Measurements from ENCODE around the gene PCDHGA7.

The PCDHGA7 gene

GRCh38 chr5:141354900-141355469, 27.6 kb upstream of the PCDHGA7 start, which contains the start of gene PCDHGA4:
PCDHGA4 (plus strand) TSS chr5:141355021; CDS start chr5:141355108, 87 bp downstream.
- Histone ChIP-seq H3K27ac (ENCODE audit: low read depth, low read length) (no peak within 1 kb of the TSS), H3K27me3 (ENCODE audit: control insufficient read depth, insufficient read depth, low read length) (no peaks in the 10 kb centered on the region), H3K9me3 (ENCODE audit: control insufficient read depth, insufficient read depth, low read depth, low read length) (peaks cover 48% of the 10 kb centered on the region), H3K36me3 (ENCODE audit: control insufficient read depth, insufficient read depth, low read length) (no peaks in the 10 kb centered on the region), H3K9ac (ENCODE audit: low read length) (no peak within 1 kb of the TSS), H3K4me1 (ENCODE audit: control insufficient read depth, insufficient read depth, low read length) (no peaks in the 10 kb centered on the region), H3K4me3 (ENCODE audit: low read depth, low read length) (no peak within 1 kb of the TSS)

- Histone ChIP-seq H3K27ac (ENCODE audit: low read depth, low read length) (no peak overlapping the region), H3K27me3 (ENCODE audit: control insufficient read depth, insufficient read depth, low read length) (no peaks in the 10 kb centered on the region), H3K4me1 (ENCODE audit: control insufficient read depth, insufficient read depth, low read length) (no peaks in the 10 kb centered on the region), H3K9me3 (ENCODE audit: control insufficient read depth, insufficient read depth, low read depth, low read length) (peaks cover 45% of the 10 kb centered on the region), H3K9ac (ENCODE audit: low read length) (no peak overlapping the region), H3K4me3 (ENCODE audit: low read depth, low read length) (no peak overlapping the region), H3K36me3 (ENCODE audit: control insufficient read depth, insufficient read depth, low read length) (no peaks in the 10 kb centered on the region)
These were observed 26.9 kb upstream of the PCDHGA7 start for GRCh38 chr5:141355641-141356040.

- H3K9ac ChIP-seq (ENCODE audit: low read length), result no peak overlapping the region
- no peaks in the 10 kb centered on the region for H3K4me1 ChIP-seq (ENCODE audit: control insufficient read depth, insufficient read depth, low read length)
- no peaks in the 10 kb centered on the region for H3K36me3 ChIP-seq (ENCODE audit: control insufficient read depth, insufficient read depth, low read length)
- H3K27ac ChIP-seq (ENCODE audit: low read depth, low read length), result no peak overlapping the region
- no peaks in the 10 kb centered on the region for H3K27me3 ChIP-seq (ENCODE audit: control insufficient read depth, insufficient read depth, low read length)
- H3K4me3 ChIP-seq (ENCODE audit: low read depth, low read length), result no peak overlapping the region
- peaks cover 45% of the 10 kb centered on the region for H3K9me3 ChIP-seq (ENCODE audit: control insufficient read depth, insufficient read depth, low read depth, low read length)
These were observed 26.4 kb upstream of the PCDHGA7 start for GRCh38 chr5:141356133-141356532.

GRCh38 chr5:141356950-141357349, 25.6 kb upstream of the PCDHGA7 start:
- no peak overlapping the region for H3K27ac ChIP-seq (ENCODE audit: low read depth, low read length)
- H3K36me3 ChIP-seq (ENCODE audit: control insufficient read depth, insufficient read depth, low read length), result no peaks in the 10 kb centered on the region
- H3K9me3 ChIP-seq (ENCODE audit: control insufficient read depth, insufficient read depth, low read depth, low read length), result peaks cover 45% of the 10 kb centered on the region
- no peaks in the 10 kb centered on the region for H3K27me3 ChIP-seq (ENCODE audit: control insufficient read depth, insufficient read depth, low read length)
- no peaks in the 10 kb centered on the region for H3K4me1 ChIP-seq (ENCODE audit: control insufficient read depth, insufficient read depth, low read length)
- no peak overlapping the region for H3K9ac ChIP-seq (ENCODE audit: low read length)
- no peak overlapping the region for H3K4me3 ChIP-seq (ENCODE audit: low read depth, low read length)

GRCh38 chr5:141359790-141360426, 22.6 kb upstream of the PCDHGA7 start, which contains the start of gene PCDHGB2:
PCDHGB2 (plus strand) TSS chr5:141359994; CDS start chr5:141360136, 142 bp downstream.
- H3K4me3 ChIP-seq (ENCODE audit: low read depth, low read length), result peak within 1 kb of the TSS; percentile 31
- H3K27me3 ChIP-seq (ENCODE audit: control insufficient read depth, insufficient read depth, low read length), result no peaks in the 10 kb centered on the region
- peaks cover 59% of the 10 kb centered on the region for H3K9me3 ChIP-seq (ENCODE audit: control insufficient read depth, insufficient read depth, low read depth, low read length)
- H3K4me1 ChIP-seq (ENCODE audit: control insufficient read depth, insufficient read depth, low read length), result no peaks in the 10 kb centered on the region
- H3K27ac ChIP-seq (ENCODE audit: low read depth, low read length), result no peak within 1 kb of the TSS
- H3K36me3 ChIP-seq (ENCODE audit: control insufficient read depth, insufficient read depth, low read length), result no peaks in the 10 kb centered on the region
- no peak within 1 kb of the TSS for H3K9ac ChIP-seq (ENCODE audit: low read length)

DNA sequence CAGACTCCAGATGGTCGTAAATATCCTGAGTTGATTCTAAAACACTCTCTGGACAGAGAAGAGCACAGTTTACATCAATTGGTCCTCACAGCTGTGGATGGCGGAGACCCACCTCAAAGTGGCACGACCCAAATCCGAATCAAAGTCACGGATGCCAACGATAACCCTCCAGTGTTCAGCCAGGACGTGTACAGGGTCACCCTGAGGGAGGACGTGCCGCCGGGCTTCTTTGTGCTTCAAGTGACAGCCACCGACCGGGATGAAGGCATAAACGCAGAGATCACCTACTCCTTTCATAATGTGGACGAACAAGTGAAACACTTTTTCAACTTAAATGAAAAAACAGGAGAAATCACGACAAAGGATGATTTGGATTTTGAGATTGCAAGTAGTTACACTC, 21.9 kb upstream of the PCDHGA7 start:
- Histone ChIP-seq H3K27me3 (ENCODE audit: control insufficient read depth, insufficient read depth, low read length) (no peaks in the 10 kb centered on the region), H3K9me3 (ENCODE audit: control insufficient read depth, insufficient read depth, low read depth, low read length) (peaks cover 60% of the 10 kb centered on the region), H3K4me1 (ENCODE audit: control insufficient read depth, insufficient read depth, low read length) (no peaks in the 10 kb centered on the region), H3K4me3 (ENCODE audit: low read depth, low read length) (no peak overlapping the region), H3K36me3 (ENCODE audit: control insufficient read depth, insufficient read depth, low read length) (no peaks in the 10 kb centered on the region; the same call in 1 of the 2 replicates), H3K9ac (ENCODE audit: low read length) (no peak overlapping the region), H3K27ac (ENCODE audit: low read depth, low read length) (no peak overlapping the region)

- Histone ChIP-seq H3K4me1 (ENCODE audit: control insufficient read depth, insufficient read depth, low read length) (no peaks in the 10 kb centered on the region), H3K4me3 (ENCODE audit: low read depth, low read length) (peak overlapping the region; percentile 5), H3K27ac (ENCODE audit: low read depth, low read length) (peak overlapping the region; percentile 26; the same call in 1 of the 2 replicates), H3K9me3 (ENCODE audit: control insufficient read depth, insufficient read depth, low read depth, low read length) (peaks cover 54% of the 10 kb centered on the region), H3K36me3 (ENCODE audit: control insufficient read depth, insufficient read depth, low read length) (no peaks in the 10 kb centered on the region; the same call in 1 of the 2 replicates), H3K9ac (ENCODE audit: low read length) (no peak overlapping the region), H3K27me3 (ENCODE audit: control insufficient read depth, insufficient read depth, low read length) (no peaks in the 10 kb centered on the region)
These were observed 19.8 kb upstream of the PCDHGA7 start for GRCh38 chr5:141362719-141363118.

DNA sequence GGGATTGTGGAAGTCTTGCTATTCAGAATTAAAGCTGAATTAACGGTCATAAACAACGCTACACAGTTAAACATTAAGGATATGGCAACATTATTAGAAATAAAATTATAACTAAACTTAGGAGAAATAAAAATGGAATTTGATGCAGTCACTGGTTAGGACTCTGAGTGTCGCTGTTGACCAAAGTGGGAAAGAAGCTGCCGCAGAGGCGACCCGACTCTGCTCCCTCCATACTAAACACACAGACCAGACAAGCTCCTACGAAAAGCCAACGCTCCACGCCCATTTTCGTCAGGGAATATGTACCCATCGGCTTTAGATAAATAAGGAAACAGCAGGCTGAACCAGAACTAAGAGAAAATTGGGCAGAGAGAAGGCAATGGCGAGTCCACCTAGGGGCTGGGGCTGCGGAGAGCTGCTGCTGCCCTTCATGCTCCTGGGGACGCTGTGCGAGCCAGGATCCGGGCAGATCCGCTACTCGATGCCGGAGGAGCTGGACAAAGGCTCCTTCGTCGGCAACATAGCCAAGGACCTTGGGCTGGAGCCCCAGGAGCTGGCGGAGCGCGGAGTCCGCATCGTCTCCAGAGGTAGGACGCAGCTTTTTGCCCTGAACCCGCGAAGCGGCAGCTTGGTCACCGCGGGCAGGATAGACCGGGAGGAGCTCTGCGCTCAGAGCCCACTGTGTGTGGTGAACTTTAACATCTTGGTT, 18.4 kb upstream of the PCDHGA7 start, which contains the start of gene PCDHGA5:
Gene PCDHGA5 (plus strand): TSS at position 211 of the 709 bp plus-strand sequence. CDS start 169 bp downstream, at position 380.
- H3K27me3 ChIP-seq (ENCODE audit: control insufficient read depth, insufficient read depth, low read length), result no peaks in the 10 kb centered on the region
- H3K36me3 ChIP-seq (ENCODE audit: control insufficient read depth, insufficient read depth, low read length), result no peaks in the 10 kb centered on the region; the same call in 1 of the 2 replicates
- H3K4me3 ChIP-seq (ENCODE audit: low read depth, low read length), result peak within 1 kb of the TSS; percentile 5; the same call in 1 of the 2 replicates
- H3K27ac ChIP-seq (ENCODE audit: low read depth, low read length), result no peak within 1 kb of the TSS
- no peak within 1 kb of the TSS for H3K9ac ChIP-seq (ENCODE audit: low read length)
- H3K9me3 ChIP-seq (ENCODE audit: control insufficient read depth, insufficient read depth, low read depth, low read length), result peaks cover 57% of the 10 kb centered on the region
- no peaks in the 10 kb centered on the region for H3K4me1 ChIP-seq (ENCODE audit: control insufficient read depth, insufficient read depth, low read length)

- Histone ChIP-seq H3K9me3 (ENCODE audit: control insufficient read depth, insufficient read depth, low read depth, low read length) (peaks cover 61% of the 10 kb centered on the region), H3K4me3 (ENCODE audit: low read depth, low read length) (no peak overlapping the region), H3K27ac (ENCODE audit: low read depth, low read length) (no peak overlapping the region), H3K27me3 (ENCODE audit: control insufficient read depth, insufficient read depth, low read length) (no peaks in the 10 kb centered on the region), H3K4me1 (ENCODE audit: control insufficient read depth, insufficient read depth, low read length) (no peaks in the 10 kb centered on the region), H3K9ac (ENCODE audit: low read length) (no peak overlapping the region), H3K36me3 (ENCODE audit: control insufficient read depth, insufficient read depth, low read length) (no peaks in the 10 kb centered on the region; the same call in 1 of the 2 replicates)
These were observed 16.3 kb upstream of the PCDHGA7 start for GRCh38 chr5:141366016-141366896.

DNA sequence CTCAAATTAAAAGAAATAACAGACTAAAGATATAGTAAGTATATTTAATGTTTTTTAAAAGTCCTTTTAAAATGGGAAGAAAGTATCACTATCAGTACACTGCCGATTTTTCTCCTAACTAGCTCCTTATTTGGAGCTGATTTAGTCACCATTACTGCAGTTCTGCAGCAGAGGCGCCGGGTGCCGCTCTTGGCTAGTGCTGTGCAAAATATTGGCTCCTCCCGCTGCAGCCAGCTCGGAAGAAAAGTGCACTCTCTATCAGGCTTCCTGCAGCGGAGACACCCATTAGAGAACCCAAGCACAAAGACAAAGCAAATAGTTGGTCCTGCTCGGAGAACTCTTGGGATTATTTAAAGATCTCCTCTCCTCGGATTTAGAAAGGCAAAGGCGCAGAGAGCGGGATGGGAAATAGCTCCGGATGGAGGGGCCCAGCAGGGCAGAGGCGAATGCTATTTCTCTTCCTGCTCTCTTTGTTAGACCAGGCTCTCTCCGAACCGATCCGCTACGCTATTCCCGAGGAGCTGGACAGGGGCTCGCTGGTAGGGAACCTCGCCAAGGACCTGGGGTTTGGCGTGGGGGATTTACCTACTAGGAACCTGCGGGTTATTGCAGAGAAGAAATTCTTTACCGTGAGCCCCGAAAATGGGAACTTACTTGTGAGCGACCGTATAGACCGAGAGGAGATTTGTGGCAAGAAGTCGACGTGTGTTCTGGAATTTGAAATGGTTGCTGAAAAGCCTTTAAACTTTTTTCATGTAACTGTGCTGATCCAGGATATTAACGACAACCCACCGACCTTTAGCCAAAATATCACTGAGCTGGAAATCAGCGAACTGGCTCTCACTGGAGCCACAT, 12.3 kb upstream of the PCDHGA7 start, which contains the start of gene PCDHGB3:
Gene PCDHGB3 (plus strand): TSS at position 249 of the 855 bp plus-strand sequence. CDS start 153 bp downstream, at position 402.
- Histone ChIP-seq H3K27ac (ENCODE audit: low read depth, low read length) (no peak within 1 kb of the TSS), H3K9ac (ENCODE audit: low read length) (no peak within 1 kb of the TSS), H3K4me3 (ENCODE audit: low read depth, low read length) (peak within 1 kb of the TSS; percentile 21), H3K9me3 (ENCODE audit: control insufficient read depth, insufficient read depth, low read depth, low read length) (peaks cover 57% of the 10 kb centered on the region), H3K4me1 (ENCODE audit: control insufficient read depth, insufficient read depth, low read length) (no peaks in the 10 kb centered on the region), H3K36me3 (ENCODE audit: control insufficient read depth, insufficient read depth, low read length) (no peaks in the 10 kb centered on the region; the same call in 1 of the 2 replicates), H3K27me3 (ENCODE audit: control insufficient read depth, insufficient read depth, low read length) (no peaks in the 10 kb centered on the region)

Data from HUES6 (cell line).